HL-60/S4 treated with phorbol 12-myristate 13-acetate at 8.2 ng/mL for 4 days and 3 days (cell line): ENCODE data around the gene FLOT1.
"Not testable (repeated sequence)": the region's sequence is repeated elsewhere in the genome, so short reads cannot be mapped to it uniquely, and the experiment has no call there.

ENCODE experiments used
- in situ Hi-C: fragments of 300-500 bp; cut with MboI; formaldehyde crosslinking; loops from 2 replicates; pipeline ENCODE4 v1.15.0; 2022; ENCODE audit warnings: low sequenced_read_pairs

The FLOT1 gene

DNA sequence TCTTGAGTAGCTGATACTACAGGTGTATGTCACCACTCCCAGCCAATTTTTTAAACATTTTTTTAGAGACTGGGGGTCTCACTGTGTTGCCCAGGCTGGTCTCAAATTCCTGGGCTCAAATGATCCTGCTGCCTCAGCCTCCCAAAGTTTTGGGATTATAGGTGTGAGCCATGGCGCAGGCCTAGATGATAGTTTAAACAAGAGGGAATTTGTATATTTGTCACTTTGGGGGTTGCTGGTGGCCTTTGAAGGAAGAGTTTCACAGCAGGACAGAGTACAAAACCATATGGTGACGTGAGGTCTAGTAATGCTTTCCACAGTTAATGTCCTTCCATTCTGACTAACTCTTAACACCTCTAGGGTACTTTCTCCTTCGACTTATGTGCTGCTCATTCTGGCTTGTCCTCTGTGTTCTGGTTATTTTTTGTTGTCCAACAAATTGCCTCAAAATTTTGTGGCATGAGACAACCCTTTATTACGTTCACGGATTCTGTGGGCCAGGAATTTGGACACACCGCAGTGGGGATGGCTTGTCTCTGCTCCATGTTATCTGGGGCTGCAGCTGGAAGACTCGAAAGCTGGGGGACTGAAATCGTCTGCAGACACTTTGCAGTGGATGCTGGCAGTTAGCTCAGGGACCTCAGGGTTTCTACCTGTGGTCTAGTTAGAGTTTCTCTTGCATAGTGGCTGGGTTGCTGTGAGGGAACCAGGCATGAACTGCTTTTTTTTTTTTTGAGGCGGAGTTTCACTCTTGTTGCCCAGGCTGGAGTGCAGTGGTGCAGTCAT lies 24.9 kb upstream of the FLOT1 start:
- in situ Hi-C loops = no loop called here

DNA sequence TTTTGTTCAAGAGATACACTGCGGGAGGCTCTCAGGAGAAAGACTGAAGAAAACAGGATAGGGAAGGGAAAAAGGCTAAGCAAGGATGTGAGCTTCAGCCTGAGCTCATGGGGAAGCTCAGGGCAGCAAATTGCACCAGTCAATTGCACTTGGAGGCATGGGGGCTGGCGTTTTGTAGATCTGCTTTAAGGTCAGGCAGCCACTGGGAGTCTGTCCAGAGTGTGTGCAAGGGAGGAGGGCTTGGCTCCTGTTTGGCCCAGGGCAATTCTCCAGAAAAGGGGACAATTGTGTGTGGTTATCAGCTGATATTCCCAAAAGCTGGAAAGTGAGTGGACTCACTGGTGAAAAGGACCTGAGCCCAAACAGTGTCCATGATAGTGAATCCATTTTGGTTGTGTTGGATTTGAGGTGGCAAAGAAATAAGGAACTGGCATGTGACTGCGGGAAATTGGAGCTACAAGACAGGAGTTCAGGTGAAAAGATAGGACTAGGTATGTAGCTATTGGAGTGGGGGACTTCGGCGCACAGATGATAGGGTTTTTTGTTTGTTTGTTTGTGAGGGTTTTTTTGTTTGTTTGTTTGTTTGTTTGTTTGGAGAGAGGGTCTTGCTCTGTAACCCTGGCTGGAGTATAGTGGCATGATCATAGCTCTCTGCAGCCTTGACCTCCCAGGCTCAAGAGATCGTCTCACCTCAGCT lies 24.1 kb upstream of the FLOT1 start:
- in situ Hi-C loops = no loop called here

DNA sequence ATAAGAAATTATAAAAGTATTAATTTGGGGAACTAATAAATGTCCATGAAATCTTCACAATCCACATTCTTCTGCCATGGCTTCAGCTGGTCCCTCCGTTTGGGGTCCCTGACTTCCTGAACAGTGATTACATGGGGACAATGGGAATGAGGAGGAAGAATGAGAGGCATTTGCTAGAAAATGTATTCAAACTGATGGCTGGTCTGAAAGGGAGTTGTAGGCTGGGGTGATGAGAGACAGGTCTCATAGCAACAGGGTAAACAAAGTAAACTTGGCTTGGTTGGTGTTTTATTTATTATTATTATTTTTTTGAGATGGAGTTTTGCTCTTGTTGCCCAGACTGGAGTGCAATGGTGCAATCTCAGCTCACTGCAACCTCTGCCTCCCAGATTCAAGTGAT lies 23.0 kb upstream of the FLOT1 start:
- in situ Hi-C loops = not testable (repeated sequence)

DNA sequence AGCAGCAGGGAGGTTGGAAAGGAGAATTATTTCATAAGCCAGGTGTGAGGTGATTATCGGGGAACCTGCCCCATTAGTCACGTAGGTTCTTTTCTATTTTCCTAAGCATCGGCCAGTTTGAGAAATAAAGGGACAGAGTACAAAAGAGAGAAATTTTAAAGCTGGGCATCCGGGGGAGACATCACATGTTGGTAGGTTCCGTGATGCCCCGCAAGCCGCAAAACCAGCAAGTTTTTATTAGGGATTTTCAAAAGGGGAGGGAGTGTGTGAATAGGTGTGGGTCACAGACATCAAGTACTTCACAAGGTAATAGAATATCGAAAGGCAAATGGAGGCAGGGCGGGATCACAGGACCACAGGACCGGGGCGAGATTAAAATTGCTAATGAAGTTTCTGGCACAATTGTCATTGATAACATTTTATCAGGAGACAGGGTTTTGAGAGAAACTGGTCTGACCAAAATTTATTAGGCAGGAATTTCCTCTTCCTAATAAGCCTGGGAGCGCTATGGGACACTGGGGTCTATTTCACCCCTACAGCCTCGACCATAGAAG lies 22.1 kb upstream of the FLOT1 start:
- in situ Hi-C loops = not testable (repeated sequence)

DNA sequence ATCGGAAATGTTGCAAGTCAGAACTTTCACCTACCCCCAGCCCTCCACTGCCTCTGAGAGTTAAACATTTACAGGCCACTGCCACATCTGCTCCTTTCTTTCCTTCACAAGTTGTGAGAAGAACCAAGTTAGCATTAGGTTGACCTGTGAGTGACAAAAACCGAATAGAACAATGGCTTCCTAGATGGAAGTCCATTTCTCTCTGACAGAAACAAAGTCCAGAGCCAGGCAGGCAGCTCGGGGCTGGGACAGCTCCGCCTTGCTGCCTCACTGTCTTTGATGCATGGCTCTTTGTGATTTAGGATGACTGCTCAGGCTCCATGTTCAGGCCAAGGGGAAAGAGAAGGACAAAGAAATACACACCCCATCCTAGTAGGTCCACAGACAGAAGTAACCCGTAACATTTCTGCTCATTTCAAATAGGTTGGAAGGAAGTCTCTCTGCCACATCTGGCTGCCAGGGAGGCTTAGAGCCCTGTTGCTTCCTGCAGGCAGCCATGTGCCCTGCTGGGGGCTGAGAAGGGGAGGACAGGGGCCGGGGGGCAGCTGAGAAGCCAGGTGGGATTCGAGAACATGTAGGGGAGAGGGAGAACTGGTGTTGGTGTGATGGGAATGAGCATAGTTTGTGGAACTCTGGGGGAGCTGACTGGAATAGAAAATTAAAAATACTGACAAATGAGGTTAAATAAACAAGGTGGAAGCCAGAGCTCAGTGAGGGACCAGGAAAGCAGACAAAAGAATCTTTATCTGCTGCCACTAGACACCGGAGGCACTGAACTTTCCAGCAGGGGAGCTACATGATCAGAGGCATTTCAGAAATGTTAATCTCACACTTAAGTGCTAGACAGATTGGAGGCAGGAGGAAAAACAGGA lies 21.4 kb upstream of the FLOT1 start:
- in situ Hi-C loops = no loop called here

DNA sequence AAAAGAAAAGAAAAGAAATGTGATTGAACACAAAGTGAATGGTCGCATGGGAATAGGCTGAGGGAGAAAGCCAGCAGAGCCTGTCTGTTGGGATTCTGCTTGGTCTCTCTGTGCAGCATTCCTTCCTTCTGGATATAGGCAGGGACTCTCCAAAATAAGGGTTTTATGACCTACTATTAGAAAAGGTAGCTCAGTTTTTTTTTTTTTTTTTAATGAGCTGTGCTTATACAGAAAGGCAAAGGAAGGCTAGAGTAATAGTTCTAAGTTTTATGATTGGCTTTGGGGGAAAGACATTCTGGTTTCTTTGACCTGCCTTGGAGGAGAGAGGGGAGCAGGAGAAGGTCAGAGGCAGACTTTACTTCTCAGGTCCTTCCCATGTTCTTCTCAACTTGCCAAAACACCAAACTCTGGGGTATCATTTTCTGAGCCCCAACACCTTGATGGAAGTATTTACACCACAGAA lies 20.7 kb upstream of the FLOT1 start:
- in situ Hi-C loops = no loop called here

DNA sequence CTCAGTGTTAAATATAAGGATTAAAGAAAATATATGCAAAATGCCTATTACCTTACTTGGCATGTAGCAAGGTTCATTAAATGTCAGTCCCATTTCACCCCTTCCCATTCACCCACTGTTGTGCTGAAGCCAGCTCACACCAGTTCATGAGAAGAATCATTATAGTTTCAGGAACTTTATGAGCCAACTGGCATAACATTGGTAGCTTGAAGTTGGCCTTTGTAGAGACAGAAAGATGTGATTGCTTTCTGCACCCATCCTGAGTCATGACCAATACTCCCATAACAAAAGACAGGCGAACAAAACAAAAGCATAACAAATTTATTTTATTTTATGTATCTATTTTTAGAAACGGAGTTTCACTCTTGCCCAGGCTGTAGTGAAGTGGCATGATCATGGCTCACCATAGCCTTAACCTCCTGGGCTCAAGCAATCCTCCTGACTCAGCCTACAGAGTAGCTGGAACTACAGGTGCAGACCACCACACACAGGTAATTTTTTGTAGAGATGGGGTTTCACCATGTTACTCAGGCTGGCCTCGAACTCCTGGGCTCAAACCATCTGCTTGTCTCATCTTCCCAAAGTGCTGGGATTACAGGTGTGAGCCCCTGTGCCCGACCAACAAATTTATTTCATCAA lies 19.4 kb upstream of the FLOT1 start:
- in situ Hi-C loops = no loop called here

DNA sequence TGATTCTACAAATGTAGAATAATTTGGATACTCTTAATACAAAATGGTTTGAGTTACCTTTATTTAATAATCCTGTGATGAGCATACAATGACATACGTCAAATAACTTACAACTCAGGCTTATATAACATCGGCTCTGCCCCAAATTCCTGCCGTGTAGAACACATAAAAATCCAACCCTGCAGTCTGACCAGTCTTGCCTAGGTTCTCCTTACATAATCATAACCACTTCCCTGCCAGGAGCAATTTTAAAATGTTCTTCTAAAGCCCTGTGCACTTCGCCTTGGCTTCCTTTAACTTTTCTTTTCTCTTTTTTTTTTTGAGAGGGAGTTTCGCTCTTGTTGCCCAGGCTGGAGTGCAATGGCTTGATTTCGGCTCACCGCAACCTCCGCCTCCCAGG lies 18.1 kb upstream of the FLOT1 start:
- in situ Hi-C loops = no loop called here

DNA sequence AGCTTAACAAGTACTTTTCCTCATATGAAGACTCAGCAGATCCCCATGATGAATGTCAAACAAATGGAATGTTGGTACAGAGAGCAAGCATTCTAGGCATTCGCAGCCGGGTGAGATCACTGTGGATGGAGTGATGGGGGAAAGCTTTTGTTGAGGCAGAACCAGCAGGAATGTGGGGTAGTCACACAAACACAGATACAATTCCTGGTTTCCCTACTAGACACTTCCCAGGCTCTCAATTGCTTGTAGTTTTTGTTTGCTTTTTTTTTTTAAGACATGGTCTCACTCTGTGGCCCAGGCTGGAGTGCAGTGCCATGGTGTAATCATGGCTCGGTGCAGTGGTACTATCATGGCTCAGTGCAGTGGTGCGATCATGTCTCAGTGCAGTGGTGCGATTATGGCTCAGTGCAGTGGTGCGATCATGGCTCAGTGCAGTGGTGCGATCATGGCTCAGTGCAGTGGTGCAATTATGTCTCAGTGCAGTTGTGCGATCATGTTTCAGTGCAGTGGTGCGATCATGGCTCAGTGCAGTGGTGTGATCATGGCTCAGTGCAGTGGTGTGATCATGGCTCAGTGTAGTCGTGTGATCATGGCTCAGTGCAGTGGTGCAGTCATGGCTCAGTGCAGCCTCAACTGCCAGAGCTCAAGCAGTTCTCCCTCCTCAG lies 17.2 kb upstream of the FLOT1 start:
- in situ Hi-C loops = no loop called here

DNA sequence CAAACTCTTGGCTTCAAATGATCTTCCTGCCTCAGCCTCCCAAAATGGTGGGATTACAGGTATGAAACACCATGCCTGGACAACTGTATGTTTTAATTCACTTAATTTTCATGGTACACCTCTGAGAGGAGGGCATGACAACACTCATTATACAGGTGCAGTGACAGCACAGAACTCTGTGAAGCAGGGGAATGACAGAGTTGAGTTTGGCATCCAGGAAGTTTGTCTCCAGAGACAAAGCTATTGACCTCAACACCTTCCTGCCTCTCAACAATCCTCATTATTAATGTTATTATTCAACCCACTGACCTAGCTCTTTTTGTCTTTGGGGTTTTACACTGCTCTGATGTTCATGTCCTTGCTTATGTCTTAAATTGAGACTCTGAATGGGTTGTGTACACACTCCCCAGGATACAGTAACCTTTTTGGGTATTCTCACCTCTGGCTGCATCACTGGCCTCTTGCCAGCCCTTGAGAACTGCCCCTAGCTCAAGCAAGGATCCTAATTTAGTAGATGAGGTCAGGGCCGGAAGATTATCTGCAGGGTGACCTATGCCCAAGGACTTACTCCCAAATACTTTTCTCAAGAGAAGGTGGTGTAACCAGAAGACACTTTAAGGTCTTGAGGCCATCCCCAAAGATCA lies 14.9 kb upstream of the FLOT1 start:
- in situ Hi-C loops = no loop called here

DNA sequence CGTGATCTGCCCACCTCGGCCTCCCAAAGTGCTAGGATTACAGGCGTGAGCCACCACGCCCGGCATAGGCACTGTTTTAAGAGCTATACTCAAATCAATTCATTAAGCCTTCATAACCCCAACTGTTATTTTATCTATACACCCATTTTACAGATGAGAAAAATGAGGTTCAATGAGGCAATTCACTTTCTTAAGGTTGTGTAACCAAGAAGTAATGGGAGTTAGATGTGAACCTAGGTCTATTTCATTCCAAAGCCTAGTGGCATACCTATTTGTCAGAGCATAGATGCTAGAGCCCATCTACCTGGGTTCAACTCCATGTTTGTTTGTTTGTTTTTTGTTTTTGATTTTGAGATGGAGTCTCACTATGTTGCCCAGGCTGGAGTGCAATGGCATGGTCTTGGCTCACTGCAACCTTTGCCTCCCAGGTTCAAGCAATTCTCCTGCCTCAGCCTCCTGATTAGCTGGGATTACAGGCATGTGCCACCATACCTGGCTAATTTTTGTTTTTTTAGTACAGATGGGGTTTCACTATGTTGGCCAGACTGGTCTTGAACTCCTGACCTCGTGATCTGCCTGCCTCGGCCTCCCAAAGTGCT lies 14.0 kb upstream of the FLOT1 start:
- in situ Hi-C loops = not testable (repeated sequence)

DNA sequence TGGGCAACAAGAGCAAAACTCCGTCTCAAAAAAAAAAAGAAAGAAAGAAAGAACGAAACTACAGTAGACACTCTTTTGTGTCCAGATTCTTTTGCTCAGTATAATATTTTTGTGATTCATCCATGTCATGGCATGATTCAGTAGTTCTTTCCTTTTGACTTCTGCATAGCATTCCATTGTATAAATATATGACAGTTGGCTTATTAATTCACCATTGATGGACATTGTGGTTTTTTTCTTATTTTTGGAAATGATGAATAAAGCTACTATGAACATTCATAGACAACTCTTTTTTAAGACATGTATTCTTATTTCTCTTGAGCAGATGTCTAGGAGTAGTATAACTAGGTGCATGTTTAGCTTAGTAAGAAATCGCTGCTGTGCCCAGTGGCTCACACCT lies 12.1 kb upstream of the FLOT1 start:
- in situ Hi-C loops = no loop called here

DNA sequence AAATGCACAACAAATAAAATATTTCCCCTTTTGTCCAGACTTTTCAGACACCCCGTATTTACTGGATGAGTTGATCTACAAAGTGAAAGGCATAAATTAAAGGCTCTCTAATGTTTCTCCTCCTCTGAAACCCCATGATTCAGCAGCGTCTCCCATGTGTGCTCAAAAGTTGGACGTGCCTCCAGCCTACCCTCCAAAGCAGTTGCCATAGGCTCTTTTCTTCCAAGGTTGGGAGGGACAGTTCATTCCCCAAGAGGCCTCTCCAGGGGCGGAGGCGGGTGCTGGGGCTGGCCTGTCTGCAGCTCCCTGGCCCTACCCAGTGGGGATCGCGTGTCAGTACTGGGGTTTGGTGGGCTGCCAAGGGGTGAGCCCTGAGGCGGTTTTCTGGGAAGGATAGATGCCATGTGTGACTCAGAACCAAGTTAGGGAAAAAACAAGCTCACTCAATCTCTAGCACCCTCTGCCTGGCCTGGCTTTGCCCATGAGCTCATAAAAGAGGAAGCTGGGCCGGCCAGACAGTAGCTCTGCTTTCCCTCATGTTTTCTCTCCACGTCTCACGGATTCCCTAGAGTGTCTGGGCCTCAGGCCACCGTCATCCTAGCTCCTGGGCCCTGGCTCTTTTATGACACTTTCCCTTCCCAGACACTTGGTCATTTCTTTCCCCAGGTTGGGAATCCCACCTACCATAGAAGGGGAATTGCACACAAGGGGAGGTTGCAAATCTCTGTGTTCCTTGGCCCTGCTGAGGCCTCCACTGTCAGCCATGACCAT lies 9.9 kb upstream of the FLOT1 start:
- in situ Hi-C loops = no loop called here

DNA sequence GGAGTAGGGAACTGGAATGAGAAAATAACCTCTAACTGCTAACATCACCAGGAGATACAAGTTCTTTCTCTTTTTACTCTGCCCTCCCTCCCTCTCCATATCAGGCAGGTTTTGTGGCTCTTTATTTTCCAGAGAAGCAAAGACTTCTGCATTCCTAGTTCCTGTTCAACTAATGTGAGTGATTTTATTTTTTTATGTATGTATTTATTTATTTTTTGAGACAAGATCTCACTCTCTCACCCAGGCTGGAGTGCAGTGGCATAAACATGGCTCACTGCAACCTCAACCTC lies 7.8 kb upstream of the FLOT1 start:
- in situ Hi-C loops = no loop called here

DNA sequence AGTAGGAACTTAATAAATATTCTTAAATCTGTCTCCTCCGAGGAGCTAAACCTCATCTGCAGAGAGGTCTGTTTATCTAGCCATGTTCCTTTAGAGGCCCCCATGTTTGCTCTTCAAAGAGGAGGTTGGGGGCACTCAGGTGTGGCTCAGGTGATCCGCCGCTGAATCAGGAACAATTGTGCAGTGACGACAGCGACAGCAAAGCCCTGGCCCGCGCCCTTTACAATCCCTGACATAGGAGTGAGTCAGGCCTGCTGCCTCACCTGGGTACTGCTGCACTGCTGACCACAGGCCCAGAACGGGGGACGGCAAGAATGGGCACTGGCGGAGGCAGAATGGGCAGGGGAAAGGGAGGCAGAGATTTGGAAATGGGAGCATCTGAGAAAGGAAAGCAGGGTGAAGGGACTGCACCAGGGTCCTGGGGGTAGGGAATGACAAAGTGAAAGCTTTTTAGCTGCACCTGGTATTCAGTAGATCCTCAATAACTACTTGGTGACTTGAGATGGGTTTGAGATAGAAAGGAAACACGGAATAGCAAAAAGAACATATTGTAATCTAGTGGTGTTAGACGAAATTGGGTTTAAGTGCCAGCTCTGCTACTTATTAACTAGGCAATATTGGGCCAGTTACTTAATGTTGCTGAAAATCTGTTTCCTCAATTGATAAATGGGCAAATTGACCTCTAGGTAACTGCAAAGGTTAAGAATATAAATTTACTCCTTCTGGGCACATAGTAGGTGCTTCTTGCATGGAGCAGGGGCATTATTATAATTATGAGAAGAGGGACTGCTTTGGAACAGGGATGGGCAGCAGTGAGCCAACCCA lies 7.3 kb upstream of the FLOT1 start:
- in situ Hi-C loops = no loop called here

DNA sequence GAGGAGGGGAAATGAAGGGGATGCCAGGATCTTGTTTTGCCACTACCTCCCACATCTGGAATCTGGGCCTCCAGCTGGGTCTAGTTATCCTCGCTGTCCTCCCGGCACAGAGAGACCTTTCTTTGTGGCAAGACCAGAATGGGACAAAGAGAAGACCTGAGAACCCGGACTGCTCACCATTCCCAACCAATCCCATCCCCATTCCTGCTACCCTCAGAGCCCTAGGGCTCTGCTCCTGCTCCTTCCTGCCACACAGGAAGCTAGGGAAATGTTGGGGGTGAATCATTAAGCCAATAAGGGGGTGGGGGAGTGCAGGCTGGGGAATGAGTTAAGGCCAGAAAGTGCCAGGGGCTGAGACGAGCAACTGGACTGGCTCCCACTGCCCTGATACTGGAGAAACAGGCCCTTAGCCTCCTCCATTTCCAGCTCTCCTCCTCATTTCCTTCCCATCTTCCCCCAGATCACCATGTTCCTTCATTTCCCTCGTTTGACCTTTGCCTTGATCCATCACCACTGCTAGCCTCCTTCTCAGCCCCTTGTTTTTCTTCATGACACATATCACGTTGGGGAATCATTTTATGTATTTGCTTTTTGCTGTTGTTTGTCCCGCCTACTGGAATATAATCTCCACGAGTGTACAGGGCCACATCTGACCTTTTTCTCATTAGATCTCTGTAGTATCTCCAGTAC lies 6.5 kb upstream of the FLOT1 start:
- in situ Hi-C loops = no loop called here
